ENCODE data around the gene HEATR5A. TPM values are rescaled to one million over a fixed set of nuclear protein-coding genes. Genes with fewer than 3 reads are reported as not detected.

HEATR5A gene
- total and polyA plus RNA-seq, 9 of the 15 experiments (the other 6 are each of a cell fraction or from before 2014, with no cell fraction given) = 8.0 to 50.9 (median 23.0) TPM

GRCh38 chr14:31280132-31280870 lies 140.0 kb downstream of the HEATR5A start:
- 0 out of 2 replicates have a peak, but pooled peaks cover 2% of the 10 kb centered on the region for H3K9me3 ChIP-seq (replicated peaks; ENCODE audit: control insufficient read depth, insufficient read depth, low read depth, low read length)
- no peaks in the 10 kb centered on the region for H3K27me3 ChIP-seq (ENCODE audit: control insufficient read depth in 2 of 2, insufficient read depth in 2 of 2, low read length in 2 of 2)
- FAIRE-seq = no peak
- BruUV-seq (replicated peaks) = no TSS peak
- no peak overlapping the region for H3K27ac ChIP-seq (ENCODE audit: extremely low read depth, low read depth, low read length)
- no peak overlapping the region for H3K9ac ChIP-seq (ENCODE audit: insufficient read depth in 1 of 2, low read depth in 2 of 2, low read length in 2 of 2)
- intact Hi-C loops (cut with micrococcal nuclease) = no loop called here
- no peaks in the 10 kb centered on the region for H3K9me1 ChIP-seq (ENCODE audit: control insufficient read depth, insufficient read depth, low read length)
- H3K4me3 ChIP-seq = no peak overlapping the region
- H2AFZ ChIP-seq (ENCODE audit: low read depth, low read length) = no peak overlapping the region
- ATAC-seq = no peak
- no peak for DNase-seq (ENCODE audit: extremely low read depth in 1 of 4, low spot score in 3 of 4)
- TF ChIP-seq BRD9 (IDR thresholded peaks at IDR 0.05; ENCODE audit: low read depth, partially characterized antibody) (no peak), ZNF165 (CRISPR knock-in tag; IDR thresholded peaks at IDR 0.05; ENCODE audit: borderline replicate concordance) (no peak), MED1 (CRISPR knock-in tag; IDR thresholded peaks at IDR 0.05; ENCODE audit: borderline replicate concordance) (no peak), NFXL1 (CRISPR knock-in tag; IDR thresholded peaks at IDR 0.05) (no peak), CBFA2T3 (IDR thresholded peaks at IDR 0.05) (peak; percentile 47; the same call in 1 of the 2 replicates), ETS2 (tag; IDR thresholded peaks at IDR 0.05; ENCODE audit: borderline replicate concordance, poor library complexity, severe bottlenecking) (no peak)
- 4% methylated on average over 4 of the region's 4 CpGs for WGBS (ENCODE audit: insufficient coverage, low coverage, missing lambda C conversion rate)
- no peaks in the 10 kb centered on the region for H3K36me3 ChIP-seq (ENCODE audit: control insufficient read depth, insufficient read depth, low read length)
- no peaks in the 10 kb centered on the region for H3K79me2 ChIP-seq (ENCODE audit: control insufficient read depth, insufficient read depth, low read length)
- no peaks in the 10 kb centered on the region for H4K20me1 ChIP-seq (replicated peaks; ENCODE audit: control insufficient read depth, insufficient read depth, low read length)
- CTCF ChIA-PET (ENCODE audit: low intra/inter-chr PET ratio) = no interaction called here
- in situ Hi-C loops (cut with MboI) = no loop called here
- no peaks in the 10 kb centered on the region for H3K4me1 ChIP-seq (replicated peaks in 1 of 2; ENCODE audit: control insufficient read depth in 2 of 2, insufficient read depth in 2 of 2, low read length in 2 of 2)
- no peak overlapping the region for H3K4me2 ChIP-seq (ENCODE audit: insufficient read depth, low read length)
- POLR2A ChIA-PET = no interaction called here

- no peaks in the 10 kb centered on the region for H3K27me3 ChIP-seq (ENCODE audit: control insufficient read depth in 2 of 2, insufficient read depth in 2 of 2, low read length in 2 of 2)
- POLR2A ChIA-PET = no interaction called here
- H3K79me2 ChIP-seq (ENCODE audit: control insufficient read depth, insufficient read depth, low read length) = no peaks in the 10 kb centered on the region
- H3K4me3 ChIP-seq = no peak overlapping the region
- no peaks in the 10 kb centered on the region for H3K36me3 ChIP-seq (ENCODE audit: control insufficient read depth, insufficient read depth, low read length)
- no peak for FAIRE-seq
- WGBS (ENCODE audit: insufficient coverage, low coverage, missing lambda C conversion rate) = 57% methylated on average over 1 of the region's 1 CpG
- TF ChIP-seq CEBPZ (IDR thresholded peaks at IDR 0.05; ENCODE audit: borderline replicate concordance, low read depth, low read length) = 0 out of 2 replicates have a peak, but pooled peaks have one; percentile 35
- TF ChIP-seq PATZ1 (CRISPR knock-in tag; IDR thresholded peaks at IDR 0.05; ENCODE audit: borderline replicate concordance) = no peak
- peak in 1 of 2 experiments; percentile 60; a peak in 2 of 3 replicates for TF ChIP-seq CBX3 (IDR thresholded peaks at IDR 0.05; ENCODE audit: borderline replicate concordance in 1 of 2, low read length in 2 of 2)
- 0 out of 2 replicates have a peak, but pooled peaks cover 2% of the 10 kb centered on the region for H3K9me3 ChIP-seq (replicated peaks; ENCODE audit: control insufficient read depth, insufficient read depth, low read depth, low read length)
- in situ Hi-C loops (cut with MboI) (no loop called here), intact Hi-C loops (cut with micrococcal nuclease) (no loop called here)
- no peak overlapping the region for H3K9ac ChIP-seq (ENCODE audit: insufficient read depth in 1 of 2, low read depth in 2 of 2, low read length in 2 of 2)
- H2AFZ ChIP-seq (ENCODE audit: low read depth, low read length) = no peak overlapping the region
- H3K4me1 ChIP-seq (replicated peaks in 1 of 2; ENCODE audit: control insufficient read depth in 2 of 2, insufficient read depth in 2 of 2, low read length in 2 of 2) = no peaks in the 10 kb centered on the region
- CTCF ChIA-PET (ENCODE audit: low intra/inter-chr PET ratio) = no interaction called here
- H3K27ac ChIP-seq (ENCODE audit: extremely low read depth, low read depth, low read length) = no peak overlapping the region
- no TSS peak for BruUV-seq (replicated peaks)
- DNase-seq (ENCODE audit: extremely low read depth in 1 of 4, low spot score in 3 of 4) = no peak
- no peaks in the 10 kb centered on the region for H4K20me1 ChIP-seq (replicated peaks; ENCODE audit: control insufficient read depth, insufficient read depth, low read length)
- no peak overlapping the region for H3K4me2 ChIP-seq (ENCODE audit: insufficient read depth, low read length)
- no peak for ATAC-seq
- no peaks in the 10 kb centered on the region for H3K9me1 ChIP-seq (ENCODE audit: control insufficient read depth, insufficient read depth, low read length)
Measured at GRCh38 chr14:31278883-31279282, 141.5 kb downstream of the HEATR5A start.
